ENCODE results near the gene PIGV.

DNA sequence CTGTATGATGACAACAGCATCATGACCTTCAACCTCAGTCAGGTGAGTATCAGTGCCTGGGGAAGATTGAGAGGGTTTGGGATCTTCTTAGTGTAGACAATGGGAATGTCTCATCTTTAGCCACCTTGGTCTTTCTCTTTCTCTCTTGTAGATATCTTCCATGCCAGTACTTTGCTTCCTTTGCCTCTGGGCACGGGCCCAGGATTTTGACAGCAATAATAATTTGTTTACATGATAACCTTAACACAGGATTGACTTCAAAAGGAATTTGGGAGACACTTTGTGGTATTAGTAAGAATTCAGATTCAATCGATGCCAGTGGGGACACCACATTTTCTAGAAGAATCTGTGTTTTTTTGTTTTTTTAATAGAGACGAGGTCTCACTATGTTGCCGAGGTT, 12.1 kb upstream of the PIGV start:
- TF ChIP-seq CTCF (IDR thresholded peaks at IDR 0.05) (no peak), POLR2AphosphoS5 (IDR thresholded peaks at IDR 0.05) (no peak), POLR2A (IDR thresholded peaks at IDR 0.05) (no peak), EP300 (IDR thresholded peaks at IDR 0.05) (no peak)
